ENCODE data around the gene FRS2.
A peak's percentile ranks its signal among the peaks of the same experiment; 100 is the strongest.
"Not testable (repeated sequence)": the region's sequence is repeated elsewhere in the genome, so short reads cannot be mapped to it uniquely, and the experiment has no call there.

FRS2 gene, protein sequence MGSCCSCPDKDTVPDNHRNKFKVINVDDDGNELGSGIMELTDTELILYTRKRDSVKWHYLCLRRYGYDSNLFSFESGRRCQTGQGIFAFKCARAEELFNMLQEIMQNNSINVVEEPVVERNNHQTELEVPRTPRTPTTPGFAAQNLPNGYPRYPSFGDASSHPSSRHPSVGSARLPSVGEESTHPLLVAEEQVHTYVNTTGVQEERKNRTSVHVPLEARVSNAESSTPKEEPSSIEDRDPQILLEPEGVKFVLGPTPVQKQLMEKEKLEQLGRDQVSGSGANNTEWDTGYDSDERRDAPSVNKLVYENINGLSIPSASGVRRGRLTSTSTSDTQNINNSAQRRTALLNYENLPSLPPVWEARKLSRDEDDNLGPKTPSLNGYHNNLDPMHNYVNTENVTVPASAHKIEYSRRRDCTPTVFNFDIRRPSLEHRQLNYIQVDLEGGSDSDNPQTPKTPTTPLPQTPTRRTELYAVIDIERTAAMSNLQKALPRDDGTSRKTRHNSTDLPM

DNA sequence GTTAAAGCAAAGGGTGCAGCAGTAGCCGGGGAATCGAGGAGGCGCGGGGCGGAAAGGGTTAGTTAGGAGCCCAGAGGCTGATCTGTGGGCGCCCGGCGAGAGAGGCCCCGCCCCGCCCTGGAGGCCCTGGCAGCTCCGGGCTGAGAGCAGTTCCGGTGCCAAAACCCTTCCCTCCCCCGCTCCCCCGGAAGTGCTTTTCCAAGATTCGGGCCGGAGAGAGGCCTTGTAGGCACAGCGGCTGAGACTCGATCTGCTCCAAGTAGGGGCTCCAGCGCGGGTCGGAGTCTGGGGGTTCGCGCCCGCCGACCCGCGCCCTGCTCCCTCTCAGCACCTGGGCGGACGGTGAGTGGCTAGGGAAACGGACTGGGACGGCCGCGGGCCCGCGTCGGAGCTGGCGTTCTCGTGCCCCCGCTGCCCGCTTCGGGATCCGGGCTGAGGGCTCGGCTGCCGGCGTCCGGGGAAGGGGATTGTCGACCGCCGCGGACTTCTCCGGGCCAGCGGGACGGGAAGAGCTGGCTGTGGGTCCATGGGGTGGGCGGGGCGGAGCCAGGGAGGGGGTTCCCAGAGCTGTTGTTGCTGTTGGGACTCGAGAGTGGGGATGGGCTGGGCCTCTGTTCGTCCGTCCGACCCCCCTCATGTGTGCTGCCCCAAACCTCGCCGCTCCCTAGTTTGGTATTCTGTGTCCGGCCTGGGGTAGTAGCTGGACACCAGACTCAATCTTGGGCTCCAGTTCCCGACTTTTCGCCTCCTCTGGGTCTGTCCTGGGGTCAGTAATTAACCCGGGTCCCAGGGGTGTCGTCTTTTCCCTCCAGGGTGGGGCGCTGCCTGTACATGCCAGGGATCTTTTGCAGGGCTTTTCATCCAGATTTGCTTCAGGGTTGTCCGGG is at the start of gene FRS2:
TSS of gene FRS2 (plus strand) at position 200 of the 887 bp plus-strand sequence. CDS start 98,643 bp downstream, outside the sequence.
- ATAC-seq: peak; percentile 99

DNA sequence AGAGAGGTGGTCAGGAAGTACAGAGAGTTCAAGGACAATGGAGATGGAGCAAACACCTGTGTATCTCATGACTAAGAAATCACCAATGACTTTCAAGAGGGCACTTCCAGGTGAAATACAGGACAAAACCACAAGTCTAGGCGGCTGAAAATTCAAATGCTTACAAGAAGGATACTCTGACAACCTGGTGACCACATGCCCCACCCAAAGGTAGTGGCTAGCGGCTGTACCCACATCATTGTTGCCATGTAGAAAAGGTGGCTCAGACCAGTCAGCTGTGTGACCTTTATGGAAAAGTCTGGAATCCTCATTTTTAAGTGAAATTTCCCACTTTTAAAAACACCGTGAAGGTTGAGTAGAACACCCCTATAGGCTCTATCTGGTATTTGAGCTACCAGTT is 48.6 kb upstream of the FRS2 start:
- no peak for ATAC-seq

DNA sequence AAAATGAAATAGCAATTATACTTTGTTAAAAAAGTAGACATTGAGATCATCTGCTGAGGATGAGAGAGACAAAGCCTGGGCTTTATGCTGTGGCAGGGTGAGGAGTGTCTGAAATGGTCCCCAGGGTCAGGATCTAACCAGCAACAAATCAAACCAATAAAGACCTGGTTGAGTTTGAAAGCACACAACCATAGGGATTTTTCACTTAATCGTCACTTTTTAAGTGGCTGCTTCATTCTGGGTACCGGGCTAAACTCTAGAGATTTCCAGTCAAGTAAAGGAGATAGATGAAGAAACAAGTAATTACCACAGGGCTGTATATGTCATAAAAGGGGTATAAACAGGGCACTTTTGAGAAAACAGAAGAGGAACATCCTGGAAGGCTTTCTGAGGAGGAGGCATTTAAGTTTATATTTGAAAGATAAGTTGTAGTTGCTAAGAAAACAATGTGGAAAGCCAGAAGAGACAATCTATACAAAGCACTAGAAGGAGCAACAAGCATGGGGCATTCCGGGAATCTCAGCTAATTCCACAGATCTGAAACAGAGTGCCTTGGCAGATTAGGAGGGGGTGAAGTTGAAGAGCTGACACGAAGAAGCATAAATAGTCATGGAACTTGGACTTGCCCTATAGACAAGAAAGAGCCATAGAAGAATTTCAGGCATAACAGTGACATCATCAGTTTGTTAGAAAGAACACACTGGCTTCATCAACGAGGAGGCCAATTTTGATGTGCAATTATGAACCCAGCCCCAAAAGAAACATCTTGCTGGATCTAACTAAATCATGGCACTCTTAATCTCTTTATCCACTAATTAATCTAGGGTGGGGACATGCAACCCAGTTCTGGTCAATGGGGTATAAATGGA is 46.9 kb upstream of the FRS2 start:
- ATAC-seq: no peak

DNA sequence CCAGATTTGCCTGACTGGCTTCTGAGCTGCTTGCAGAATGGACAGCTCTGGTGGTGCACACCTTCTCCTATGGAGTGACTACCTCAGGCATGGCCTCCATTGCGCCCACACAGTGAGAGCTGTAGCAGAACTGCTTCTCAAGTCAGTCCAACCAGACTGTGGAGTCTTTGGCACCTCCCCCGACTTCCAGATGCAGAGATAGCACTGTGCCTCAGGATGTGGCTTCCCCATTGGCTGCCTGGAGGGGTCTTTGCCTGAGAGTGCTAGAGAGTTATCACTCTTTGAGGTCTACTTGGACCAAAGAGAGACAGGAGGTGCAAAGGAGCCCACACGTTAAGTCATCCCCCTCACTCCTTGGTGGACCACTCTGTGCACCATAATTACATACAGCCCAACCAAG is 44.8 kb upstream of the FRS2 start:
- no peak for ATAC-seq

DNA sequence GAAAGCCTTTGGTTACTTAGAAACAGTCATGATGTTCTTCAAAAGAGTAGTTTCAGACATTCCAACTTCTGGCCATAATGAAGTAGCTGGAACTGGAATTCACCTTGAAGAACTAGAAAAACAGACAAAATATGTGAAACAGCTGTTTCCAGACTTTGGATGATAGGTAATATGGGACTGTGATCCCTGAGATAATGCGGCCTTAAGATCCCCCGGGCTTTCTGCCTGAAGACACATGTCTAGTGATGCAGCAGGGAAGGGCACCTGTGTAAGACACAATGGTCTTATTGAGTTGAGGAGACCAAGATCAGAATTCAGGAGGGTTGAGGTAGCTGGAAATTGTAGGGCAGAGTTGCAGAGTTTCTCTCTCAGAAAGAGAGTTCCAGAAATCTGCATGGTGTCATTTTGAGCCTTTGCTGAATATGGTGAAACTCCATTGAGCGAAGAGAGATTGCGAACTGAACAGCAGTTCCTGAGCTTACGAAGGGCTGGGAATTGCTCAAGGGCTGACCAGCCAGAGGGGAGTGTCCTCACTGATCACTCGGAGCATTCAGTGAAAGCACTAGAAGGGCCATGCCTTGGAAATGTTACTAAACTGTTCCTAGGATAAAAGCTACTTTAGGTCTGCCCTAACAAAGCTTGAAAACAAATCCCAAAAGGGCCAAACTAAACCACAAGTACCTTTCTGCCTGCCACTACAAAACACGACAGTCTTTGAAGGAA is 41.7 kb upstream of the FRS2 start:
- no peak for ATAC-seq

DNA sequence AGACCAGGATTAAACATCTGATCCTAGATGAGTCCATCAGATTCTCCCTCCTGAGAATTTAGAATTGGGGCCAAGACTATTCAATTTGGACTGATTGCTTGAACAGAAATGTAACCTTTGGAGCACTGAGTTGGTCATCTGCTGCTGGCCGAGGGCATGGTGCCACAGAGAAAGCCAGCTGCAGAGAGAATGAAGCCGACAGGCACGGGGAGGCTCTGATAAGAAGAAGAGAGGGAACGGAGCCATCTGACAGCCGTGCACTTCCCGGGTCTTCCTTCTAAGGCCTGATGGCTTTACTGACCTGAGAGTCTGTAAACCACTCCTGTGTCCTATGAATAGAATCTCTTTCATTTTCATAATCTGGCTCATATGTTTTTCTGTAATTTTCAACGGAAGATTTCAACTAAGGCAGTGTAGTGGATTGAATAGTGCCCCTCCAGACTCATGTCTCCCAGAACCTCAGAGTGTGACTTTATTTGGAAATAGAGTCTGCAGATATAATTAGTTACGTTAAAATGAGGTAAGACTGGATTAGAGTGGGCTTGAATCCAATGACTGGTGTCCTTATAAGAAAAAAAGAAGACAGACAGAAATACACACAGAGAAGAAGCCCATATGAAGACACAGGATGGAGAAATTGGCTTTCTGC is 39.1 kb upstream of the FRS2 start:
- ATAC-seq: no peak

DNA sequence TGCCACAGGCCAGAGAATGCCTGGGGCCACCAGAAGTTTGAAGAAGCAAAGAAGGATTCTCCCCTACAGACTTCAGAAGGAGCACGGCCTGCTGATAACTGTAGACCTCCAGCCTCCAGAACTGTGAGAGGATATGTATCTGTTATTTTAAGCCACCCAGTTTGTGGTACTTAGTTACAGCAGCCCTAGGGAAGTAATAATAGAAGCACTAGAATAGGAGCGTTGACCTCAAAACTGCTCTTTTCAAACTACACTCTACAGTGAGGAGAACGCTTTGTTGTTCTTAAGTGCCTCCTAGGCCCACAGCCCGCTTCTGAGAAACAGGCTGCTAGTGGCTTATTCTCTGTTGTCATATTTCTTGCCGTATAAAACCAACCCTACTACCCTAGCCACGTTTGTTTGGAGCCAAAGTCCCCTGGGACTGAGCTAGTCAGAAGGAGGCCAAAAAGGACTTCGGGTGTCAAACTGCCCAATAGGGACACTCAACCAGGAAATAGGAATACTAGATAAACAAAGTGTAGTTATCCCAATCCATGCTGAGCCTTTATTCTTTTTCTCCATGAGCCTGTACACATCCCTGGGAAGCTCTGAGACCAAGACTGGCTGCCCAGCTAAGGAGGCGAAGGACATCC is 38.5 kb upstream of the FRS2 start:
- ATAC-seq: no peak

DNA sequence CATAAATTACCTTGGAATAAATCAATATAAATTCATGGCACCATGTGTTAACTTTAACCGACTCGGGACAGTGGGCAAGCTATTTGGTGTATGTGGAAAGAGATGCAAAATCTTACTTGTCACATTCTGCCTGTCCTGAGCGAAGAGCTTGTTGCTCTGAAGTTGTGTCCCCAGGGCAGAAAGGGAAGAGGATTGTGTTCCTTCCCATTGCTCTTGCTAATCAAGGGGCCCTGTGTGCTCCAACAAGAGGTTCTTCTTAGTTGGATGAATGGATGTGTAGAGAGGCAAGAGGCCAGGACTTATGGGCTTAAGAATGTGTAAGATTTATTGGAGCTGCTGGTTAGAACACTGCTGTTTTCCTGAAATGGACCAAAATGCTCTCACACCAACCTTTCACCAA is 36.5 kb upstream of the FRS2 start:
- no peak for ATAC-seq

DNA sequence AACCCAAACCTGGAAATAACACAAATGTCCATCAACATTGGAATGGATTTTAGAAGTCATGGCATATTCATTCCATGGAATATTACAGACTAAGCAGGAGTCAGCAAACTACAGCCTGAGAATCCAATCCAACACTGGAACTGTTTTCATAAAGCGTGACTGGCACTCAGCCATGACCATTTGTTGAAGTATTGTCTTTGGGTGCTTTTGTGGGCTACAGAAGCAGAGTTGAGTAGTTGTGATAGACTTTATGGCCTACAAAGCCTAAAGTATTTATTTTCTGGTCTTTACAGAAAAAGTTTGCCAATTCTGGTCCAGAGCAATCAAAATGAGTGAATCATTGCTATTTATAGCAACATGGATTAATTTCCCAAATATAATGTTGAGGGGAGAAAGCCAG is 34.5 kb upstream of the FRS2 start:
- ATAC-seq: no peak

DNA sequence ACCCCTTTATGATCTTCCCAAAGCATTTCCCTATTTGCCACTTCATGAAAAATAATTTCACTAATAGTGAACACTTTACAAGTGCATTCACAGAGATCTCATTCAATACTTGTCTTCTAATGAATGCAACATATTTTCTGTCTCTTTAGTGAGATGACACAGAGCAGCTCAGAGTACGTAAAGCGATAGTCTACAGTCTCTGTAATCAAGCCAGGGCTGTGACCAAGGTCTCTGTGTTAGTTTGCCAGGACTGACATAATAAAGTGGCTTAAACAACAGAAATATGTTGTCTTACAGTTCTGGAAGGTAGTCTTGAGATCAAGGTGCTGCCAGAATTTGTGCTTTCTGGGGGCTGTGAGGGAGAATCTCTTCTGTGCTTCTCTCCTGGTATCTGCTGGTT is 33.1 kb upstream of the FRS2 start:
- no peak for ATAC-seq

DNA sequence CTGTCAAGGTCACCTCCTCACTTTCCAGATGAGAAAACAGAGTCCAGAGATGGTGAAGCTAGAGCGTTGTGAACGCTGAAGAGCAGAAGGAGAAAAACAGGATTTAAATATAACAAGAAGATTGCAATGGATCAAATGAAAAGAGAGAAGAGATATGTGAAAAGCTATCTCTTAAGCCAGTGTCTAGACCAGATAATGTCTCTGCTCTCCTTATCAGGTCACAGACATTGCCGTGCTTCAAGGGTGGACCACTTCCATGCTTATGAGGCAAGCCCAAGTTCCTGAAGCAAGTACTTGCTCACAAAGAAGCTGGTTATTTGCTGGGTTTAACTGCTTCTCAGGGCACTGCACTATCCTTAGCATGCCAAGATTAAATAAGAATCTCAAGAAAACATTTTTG is 31.6 kb upstream of the FRS2 start:
- ATAC-seq: no peak

DNA sequence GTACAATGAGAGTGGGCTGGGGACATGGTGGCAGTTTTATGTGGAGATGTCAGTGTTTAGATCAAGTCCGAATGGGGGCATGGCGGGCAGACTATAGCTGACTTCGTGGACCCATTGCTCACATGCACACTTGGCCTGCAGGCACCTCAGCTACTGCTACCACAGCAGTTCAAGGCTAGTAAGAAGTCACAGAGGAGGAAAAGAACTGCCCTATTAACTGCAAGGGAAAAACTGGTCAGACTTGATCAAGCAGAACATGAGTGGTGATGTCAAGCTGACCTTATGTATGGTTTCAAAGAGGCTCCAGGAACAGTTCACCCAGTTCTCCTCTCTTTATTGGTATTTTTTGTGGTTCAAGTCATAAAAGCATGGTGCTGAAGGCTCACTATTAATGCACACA is 30.2 kb upstream of the FRS2 start:
- ATAC-seq: no peak

DNA sequence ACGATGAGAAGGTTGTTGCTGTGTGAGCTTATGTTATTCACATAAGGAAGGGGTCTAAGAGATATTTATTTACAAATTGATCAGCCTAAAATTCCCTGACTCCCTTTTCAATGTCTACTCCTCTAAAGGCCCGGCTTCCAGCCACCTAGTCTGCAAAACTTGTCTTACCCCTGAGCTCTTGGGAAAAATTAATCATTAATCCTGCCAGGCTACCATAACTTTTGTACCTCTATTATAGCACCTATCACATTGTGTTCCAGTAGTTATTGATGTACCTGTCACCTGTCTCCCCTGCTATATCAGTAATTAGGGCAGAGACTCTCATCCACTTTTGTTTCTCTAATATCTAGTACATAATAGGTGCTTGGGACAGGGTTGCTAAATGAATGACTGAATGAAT is 29.3 kb upstream of the FRS2 start:
- no peak for ATAC-seq

DNA sequence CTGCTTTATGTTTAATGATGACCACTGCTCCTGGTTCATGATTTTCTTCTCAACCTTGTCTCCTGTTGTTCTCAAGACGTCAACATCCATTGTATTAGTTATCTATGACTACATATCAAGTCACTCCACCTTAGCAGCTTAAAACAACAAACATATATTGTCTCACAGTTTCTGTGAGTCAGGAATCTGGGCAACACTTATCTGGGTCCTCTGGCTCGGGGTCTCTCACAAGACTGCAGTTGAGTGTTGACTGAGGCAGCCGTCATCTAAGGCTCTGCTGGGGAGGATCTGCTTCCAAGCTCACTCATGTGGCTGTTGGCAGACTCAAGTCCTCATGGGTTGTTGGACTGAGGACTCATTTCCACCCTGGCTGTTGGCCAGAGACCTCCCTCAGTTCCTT is 27.3 kb upstream of the FRS2 start:
- no peak for ATAC-seq

DNA sequence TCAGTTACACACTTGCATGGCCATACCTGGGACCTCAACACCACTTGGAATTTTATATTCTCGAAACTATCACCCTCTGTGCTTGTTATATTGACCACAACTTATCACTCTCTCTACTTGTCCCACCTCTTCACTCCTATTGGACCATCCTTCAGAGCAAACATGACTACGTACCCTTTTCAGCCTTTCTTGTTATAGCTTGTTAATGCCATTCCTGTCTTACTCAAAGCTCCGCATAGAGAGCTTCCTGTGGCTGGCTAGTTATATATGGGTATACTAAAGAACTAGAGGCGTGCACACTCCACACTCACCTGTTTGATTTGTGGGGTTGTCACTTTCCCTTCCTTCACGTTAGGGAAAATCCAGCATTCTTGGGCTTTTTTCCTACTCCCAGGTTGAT is 26.3 kb upstream of the FRS2 start:
- no peak for ATAC-seq

DNA sequence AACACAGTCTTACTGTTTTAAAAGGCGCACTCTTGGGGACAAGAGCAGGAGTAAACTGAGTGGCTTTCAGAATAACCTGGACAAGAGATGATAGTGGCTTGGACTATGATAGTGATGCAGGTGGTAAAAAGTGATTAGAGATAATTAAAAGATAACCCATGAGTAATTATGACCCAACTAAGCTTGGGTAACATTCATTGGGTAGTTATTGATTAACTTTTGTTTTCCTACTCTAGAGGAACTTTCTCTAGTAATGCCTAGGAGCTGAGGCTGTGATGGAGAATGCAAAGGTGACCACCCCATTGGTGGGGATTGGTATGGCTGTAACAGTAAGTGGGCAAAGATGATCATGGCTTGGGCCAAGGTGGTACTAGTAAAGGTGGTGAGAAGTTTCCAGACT is 22.3 kb upstream of the FRS2 start:
- no peak for ATAC-seq

DNA sequence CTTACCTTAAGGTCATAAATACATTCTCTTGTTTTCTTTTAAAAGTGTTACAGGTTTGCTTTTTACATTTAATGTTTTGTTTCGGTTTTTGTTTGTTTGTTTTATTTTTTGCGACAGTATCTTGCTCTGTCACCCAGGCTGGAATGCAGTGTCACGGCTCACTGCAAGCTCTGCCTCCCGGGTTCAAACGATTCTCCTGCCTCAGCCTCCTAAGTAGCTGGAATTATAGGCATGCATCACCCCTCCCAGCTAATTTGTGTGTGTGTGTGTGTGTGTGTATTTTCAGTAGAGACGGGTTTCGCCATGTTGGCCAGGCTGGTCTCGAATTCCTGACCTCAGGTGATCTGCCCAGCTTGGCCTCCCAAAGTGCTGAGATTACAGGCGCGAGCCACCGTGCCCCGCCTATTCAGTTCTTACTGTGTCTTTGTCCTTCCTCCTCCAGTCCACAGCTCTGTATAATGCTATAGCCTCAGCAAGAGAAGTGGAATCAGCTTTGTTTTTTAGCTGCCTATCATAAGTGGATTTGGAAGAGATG is 17.5 kb upstream of the FRS2 start:
- not testable (repeated sequence) for ATAC-seq

DNA sequence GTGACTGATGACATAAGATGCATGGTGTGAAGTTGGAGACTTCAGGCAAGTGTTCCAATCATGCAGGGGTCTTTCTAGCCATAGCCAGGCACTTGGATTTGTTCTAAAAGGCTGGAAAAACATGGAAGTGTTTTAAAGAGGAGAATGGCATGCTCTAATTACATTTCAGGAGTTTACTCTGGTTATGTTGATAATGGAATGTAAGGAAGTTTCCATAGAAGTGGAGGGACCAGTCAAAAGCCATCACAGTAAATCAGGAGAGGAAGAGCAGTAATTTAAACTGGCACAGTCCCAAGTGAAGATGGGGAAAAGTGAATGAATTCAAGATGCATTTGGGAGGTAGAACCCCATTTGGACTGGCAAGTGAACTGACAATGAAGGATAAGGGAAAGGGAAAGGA is 13.9 kb upstream of the FRS2 start:
- no peak for ATAC-seq

DNA sequence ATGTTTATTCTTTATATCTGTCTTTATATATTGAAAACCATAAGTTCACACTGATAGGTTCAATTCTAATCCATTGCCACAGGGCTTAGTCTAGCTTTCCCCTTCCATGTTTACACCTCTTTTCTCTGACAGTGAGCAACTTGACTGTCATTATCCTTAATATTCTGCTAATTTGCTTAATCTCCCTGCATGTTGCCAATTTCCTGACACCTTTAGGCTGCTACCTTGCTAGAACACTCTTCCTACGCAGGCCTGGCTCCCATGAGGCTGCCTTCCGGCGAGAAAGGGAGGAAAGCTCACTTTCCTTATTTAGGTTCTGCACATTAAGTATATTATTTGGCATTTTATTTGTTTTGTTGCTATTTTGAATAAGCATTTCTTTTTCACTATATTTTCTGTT is 12.8 kb upstream of the FRS2 start:
- ATAC-seq: no peak

DNA sequence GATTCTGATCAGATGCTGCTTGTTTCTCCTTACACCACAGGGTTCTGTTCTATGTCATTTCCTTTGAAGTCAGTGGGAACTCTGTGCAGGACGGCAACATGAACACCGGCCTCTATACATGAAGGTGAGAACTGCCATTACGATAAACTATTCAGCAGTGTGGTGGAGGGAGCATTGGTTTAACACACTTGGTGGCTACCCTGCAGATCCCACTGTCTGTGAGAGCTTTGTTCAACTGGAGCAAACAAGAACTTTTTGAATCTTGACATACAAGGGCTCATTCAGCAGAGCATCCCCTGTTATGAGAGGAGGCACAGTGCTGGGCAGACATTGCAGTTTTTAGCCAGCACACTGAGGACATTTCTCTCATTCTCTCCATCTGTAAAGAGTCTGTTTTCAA is 10.7 kb upstream of the FRS2 start:
- ATAC-seq: no peak

DNA sequence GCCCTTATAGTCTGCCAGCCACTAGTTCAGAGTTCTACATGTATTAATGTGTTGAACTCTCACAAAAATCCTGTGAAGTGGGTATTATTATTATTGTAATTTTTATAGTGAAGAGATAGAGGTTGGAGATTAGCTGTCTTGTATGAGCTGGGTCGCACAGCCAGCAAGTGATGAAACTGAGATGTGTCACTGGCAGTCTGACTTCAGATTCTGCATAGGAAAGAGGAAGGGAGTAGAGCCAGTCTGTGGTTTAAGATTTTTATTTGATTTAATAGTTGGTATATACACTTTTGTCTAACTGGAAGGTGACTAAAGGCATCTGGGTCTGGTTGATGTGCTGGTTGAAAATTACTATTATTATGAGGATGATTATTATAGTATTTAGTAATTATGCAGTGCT is 5.8 kb upstream of the FRS2 start:
- no peak for ATAC-seq
